ENCODE results near the gene CATSPERZ. TPM values are rescaled to one million over a fixed set of nuclear protein-coding genes. Genes with fewer than 3 reads are reported as not detected.

CATSPERZ gene
- total and polyA plus RNA-seq, 9 of the 15 experiments (the other 6 are each of a cell fraction or from before 2014, with no cell fraction given), result 0.86 to 8.5 (median 3.5) TPM

DNA sequence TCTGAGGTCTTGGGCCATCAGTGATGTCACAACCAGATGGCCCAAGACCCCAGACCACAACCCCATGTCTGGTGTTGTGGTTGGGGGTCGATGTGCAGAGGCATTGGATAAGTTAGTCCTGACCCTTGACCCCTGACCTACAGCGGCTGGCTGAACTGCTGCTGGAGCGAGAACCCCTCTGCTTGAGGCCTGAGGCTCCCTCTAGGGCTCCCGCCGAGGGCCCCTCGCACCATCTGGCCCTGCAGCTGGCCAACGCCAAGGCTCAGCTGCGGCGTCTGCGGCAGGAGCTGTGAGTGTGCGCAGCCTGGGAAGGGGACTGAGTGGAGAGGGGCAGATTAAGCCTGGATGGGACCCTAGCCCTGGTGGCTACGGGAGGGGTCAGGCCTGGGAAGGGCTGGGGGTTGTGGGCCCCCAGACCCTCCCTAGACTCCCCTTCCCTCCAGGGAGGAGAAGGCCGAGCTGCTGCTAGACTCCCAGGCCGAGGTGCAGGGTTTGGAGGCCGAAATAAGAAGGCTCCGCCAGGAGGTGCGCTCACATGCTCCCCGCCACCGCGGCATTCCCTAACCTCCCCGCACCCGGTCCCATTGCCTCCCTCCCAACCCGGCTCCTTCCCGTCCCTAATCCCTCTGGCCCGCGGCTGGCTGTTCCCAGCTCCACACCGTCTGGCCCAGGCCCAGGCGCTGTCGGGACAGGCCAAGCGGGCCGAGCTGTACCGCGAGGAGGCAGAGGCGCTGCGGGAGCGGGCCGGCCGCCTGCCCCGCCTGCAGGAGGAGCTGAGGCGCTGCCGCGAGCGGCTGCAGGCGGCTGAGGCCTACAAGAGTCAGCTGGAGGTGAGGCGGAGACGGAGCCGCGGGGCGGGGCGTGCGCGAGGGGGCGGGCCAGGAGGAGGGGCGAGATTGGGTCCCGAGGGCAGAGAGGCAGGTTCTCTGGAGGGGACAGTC lies 42.0 kb downstream of the CATSPERZ start (continued):
- TF ChIP-seq, protein P1, sequence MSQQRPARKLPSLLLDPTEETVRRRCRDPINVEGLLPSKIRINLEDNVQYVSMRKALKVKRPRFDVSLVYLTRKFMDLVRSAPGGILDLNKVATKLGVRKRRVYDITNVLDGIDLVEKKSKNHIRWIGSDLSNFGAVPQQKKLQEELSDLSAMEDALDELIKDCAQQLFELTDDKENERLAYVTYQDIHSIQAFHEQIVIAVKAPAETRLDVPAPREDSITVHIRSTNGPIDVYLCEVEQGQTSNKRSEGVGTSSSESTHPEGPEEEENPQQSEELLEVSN (IDR thresholded peaks at IDR 0.05; ENCODE audit: borderline replicate concordance in 1 of 2, extremely low read depth in 1 of 2, insufficient read depth in 1 of 2, insufficient read length in 1 of 2, low read depth in 1 of 2, low read length in 1 of 2, poor library complexity in 1 of 2, severe bottlenecking in 1 of 2), result peak; percentile 52 to 77
- TF ChIP-seq, protein P2, sequence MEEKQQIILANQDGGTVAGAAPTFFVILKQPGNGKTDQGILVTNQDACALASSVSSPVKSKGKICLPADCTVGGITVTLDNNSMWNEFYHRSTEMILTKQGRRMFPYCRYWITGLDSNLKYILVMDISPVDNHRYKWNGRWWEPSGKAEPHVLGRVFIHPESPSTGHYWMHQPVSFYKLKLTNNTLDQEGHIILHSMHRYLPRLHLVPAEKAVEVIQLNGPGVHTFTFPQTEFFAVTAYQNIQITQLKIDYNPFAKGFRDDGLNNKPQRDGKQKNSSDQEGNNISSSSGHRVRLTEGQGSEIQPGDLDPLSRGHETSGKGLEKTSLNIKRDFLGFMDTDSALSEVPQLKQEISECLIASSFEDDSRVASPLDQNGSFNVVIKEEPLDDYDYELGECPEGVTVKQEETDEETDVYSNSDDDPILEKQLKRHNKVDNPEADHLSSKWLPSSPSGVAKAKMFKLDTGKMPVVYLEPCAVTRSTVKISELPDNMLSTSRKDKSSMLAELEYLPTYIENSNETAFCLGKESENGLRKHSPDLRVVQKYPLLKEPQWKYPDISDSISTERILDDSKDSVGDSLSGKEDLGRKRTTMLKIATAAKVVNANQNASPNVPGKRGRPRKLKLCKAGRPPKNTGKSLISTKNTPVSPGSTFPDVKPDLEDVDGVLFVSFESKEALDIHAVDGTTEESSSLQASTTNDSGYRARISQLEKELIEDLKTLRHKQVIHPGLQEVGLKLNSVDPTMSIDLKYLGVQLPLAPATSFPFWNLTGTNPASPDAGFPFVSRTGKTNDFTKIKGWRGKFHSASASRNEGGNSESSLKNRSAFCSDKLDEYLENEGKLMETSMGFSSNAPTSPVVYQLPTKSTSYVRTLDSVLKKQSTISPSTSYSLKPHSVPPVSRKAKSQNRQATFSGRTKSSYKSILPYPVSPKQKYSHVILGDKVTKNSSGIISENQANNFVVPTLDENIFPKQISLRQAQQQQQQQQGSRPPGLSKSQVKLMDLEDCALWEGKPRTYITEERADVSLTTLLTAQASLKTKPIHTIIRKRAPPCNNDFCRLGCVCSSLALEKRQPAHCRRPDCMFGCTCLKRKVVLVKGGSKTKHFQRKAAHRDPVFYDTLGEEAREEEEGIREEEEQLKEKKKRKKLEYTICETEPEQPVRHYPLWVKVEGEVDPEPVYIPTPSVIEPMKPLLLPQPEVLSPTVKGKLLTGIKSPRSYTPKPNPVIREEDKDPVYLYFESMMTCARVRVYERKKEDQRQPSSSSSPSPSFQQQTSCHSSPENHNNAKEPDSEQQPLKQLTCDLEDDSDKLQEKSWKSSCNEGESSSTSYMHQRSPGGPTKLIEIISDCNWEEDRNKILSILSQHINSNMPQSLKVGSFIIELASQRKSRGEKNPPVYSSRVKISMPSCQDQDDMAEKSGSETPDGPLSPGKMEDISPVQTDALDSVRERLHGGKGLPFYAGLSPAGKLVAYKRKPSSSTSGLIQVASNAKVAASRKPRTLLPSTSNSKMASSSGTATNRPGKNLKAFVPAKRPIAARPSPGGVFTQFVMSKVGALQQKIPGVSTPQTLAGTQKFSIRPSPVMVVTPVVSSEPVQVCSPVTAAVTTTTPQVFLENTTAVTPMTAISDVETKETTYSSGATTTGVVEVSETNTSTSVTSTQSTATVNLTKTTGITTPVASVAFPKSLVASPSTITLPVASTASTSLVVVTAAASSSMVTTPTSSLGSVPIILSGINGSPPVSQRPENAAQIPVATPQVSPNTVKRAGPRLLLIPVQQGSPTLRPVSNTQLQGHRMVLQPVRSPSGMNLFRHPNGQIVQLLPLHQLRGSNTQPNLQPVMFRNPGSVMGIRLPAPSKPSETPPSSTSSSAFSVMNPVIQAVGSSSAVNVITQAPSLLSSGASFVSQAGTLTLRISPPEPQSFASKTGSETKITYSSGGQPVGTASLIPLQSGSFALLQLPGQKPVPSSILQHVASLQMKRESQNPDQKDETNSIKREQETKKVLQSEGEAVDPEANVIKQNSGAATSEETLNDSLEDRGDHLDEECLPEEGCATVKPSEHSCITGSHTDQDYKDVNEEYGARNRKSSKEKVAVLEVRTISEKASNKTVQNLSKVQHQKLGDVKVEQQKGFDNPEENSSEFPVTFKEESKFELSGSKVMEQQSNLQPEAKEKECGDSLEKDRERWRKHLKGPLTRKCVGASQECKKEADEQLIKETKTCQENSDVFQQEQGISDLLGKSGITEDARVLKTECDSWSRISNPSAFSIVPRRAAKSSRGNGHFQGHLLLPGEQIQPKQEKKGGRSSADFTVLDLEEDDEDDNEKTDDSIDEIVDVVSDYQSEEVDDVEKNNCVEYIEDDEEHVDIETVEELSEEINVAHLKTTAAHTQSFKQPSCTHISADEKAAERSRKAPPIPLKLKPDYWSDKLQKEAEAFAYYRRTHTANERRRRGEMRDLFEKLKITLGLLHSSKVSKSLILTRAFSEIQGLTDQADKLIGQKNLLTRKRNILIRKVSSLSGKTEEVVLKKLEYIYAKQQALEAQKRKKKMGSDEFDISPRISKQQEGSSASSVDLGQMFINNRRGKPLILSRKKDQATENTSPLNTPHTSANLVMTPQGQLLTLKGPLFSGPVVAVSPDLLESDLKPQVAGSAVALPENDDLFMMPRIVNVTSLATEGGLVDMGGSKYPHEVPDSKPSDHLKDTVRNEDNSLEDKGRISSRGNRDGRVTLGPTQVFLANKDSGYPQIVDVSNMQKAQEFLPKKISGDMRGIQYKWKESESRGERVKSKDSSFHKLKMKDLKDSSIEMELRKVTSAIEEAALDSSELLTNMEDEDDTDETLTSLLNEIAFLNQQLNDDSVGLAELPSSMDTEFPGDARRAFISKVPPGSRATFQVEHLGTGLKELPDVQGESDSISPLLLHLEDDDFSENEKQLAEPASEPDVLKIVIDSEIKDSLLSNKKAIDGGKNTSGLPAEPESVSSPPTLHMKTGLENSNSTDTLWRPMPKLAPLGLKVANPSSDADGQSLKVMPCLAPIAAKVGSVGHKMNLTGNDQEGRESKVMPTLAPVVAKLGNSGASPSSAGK (IDR thresholded peaks at IDR 0.05), result peak; percentile 86; the same call in 1 of the 2 replicates
- TF ChIP-seq PHF21A (IDR thresholded peaks at IDR 0.05; ENCODE audit: borderline replicate concordance, low read depth) (peak; percentile 77; the same call in 1 of the 2 replicates), GABPB2 (CRISPR knock-in tag; conservative IDR thresholded peaks at IDR 0.05) (0 out of 2 replicates have a peak, but pooled peaks have one; percentile 60), ZBTB33 (CRISPR knock-in tag; IDR thresholded peaks at IDR 0.05) (peak; percentile 98), MBD2 (IDR thresholded peaks at IDR 0.05; ENCODE audit: borderline replicate concordance, low read depth) (no peak)
